Activated CD4-positive, alpha-beta memory T cell treated with anti-CD3 and anti-CD28 coated beads for 36 hours (primary cell): ENCODE results near the gene SQSTM1. TPM values are rescaled to one million over a fixed set of nuclear protein-coding genes. Genes with fewer than 3 reads are reported as not detected.

Source experiments
- CTCF ChIA-PET: fragments of 350-600 bp; sonication (Branson Sonifier 250); formaldehyde crosslinking; loops from one replicate; lab custom pipeline; 2021; ENCODE audit warnings: antibody characterized with exemption, inconsistent platforms; lab: Charles Lee
- POLR2A ChIA-PET: fragments of 350-600 bp; sonication (Branson Sonifier 250); formaldehyde crosslinking; loops from one replicate; lab custom pipeline; 2021; ENCODE audit warnings: antibody characterized with exemption; lab: Charles Lee
- DNase-seq: peaks from one replicate; pipeline ENCODE4 v3.0.0-alpha.2; 2020
- H3K27ac Mint-ChIP-seq: one replicate; pipeline ENCODE4 v1.8.0; 2021; ENCODE audit warnings: mixed read lengths
- H3K27me3 Mint-ChIP-seq: one replicate; pipeline ENCODE4 v1.8.0; 2021; ENCODE audit warnings: mixed read lengths
- H3K36me3 Mint-ChIP-seq: one replicate; pipeline ENCODE4 v1.8.0; 2021; ENCODE audit warnings: mixed read lengths
- H3K4me1 Mint-ChIP-seq: one replicate; pipeline ENCODE4 v1.8.0; 2021; ENCODE audit warnings: low read depth, mixed read lengths
- H3K4me3 Mint-ChIP-seq: one replicate; pipeline ENCODE4 v1.8.0; 2021; ENCODE audit warnings: mild to moderate bottlenecking, mixed read lengths
- H3K9me3 Mint-ChIP-seq: one replicate; pipeline ENCODE4 v1.8.0; 2021; ENCODE audit warnings: mixed read lengths
- intact Hi-C: fragments of 100-400 bp; cut with micrococcal nuclease; formaldehyde crosslinking; loops from one replicate; pipeline ENCODE4 v1.15.1; 2023
- total RNA-seq, 2 experiments: library from RNA; stranded (reverse); gene quantifications; one replicate each; pipeline ENCODE4 v1.2.3, GENCODE V29; 2021

Gene SQSTM1
- total RNA-seq, 2 experiments from 2014 or later: 127 to 130 TPM

GRCh38 chr5:179840766-179841165, 20.1 kb downstream of the SQSTM1 start:
- H3K27ac Mint-ChIP-seq: no peak overlapping the region
- H3K36me3 Mint-ChIP-seq: peaks cover 35% of the 10 kb centered on the region
- peaks cover 18% of the 10 kb centered on the region for H3K4me1 Mint-ChIP-seq
- ChIA-PET CTCF (no interaction called here), POLR2A (no interaction called here)
- DNase-seq: no peak
- H3K4me3 Mint-ChIP-seq: no peak overlapping the region
- intact Hi-C loops: no loop called here
- H3K27me3 Mint-ChIP-seq: no peaks in the 10 kb centered on the region
- H3K9me3 Mint-ChIP-seq: peaks cover 6% of the 10 kb centered on the region

- POLR2A ChIA-PET: no interaction called here
- CTCF ChIA-PET: no interaction called here
- Mint-ChIP-seq H3K4me1 (peaks cover 9% of the 10 kb centered on the region), H3K36me3 (peaks cover 33% of the 10 kb centered on the region), H3K4me3 (no peak overlapping the region), H3K27me3 (no peaks in the 10 kb centered on the region), H3K9me3 (peaks cover 7% of the 10 kb centered on the region), H3K27ac (no peak overlapping the region)
- intact Hi-C loops: no loop called here
- no peak for DNase-seq
These were observed 20.9 kb downstream of the SQSTM1 start for GRCh38 chr5:179841621-179842020.

GRCh38 chr5:179852993-179853547, 32.4 kb downstream of the SQSTM1 start:
- CTCF ChIA-PET: interaction anchor here (0.7 kb wide), 1 partner anchor 20 kb away, joined by 3 read pairs; no protein-coding TSS in a partner anchor

GRCh38 chr5:179854356-179854755, 33.7 kb downstream of the SQSTM1 start:
- H3K4me1 Mint-ChIP-seq: peaks cover 8% of the 10 kb centered on the region
- H3K27ac Mint-ChIP-seq: no peak overlapping the region
- H3K4me3 Mint-ChIP-seq: no peak overlapping the region
- no peaks in the 10 kb centered on the region for H3K9me3 Mint-ChIP-seq
- intact Hi-C loops: no loop called here
- H3K27me3 Mint-ChIP-seq: no peaks in the 10 kb centered on the region
- POLR2A ChIA-PET: no interaction called here
- CTCF ChIA-PET: interaction anchor here (0.6 kb wide), 1 partner anchor 157 kb away, joined by 3 read pairs; no protein-coding TSS in a partner anchor
- H3K36me3 Mint-ChIP-seq: peaks cover 19% of the 10 kb centered on the region
- no peak for DNase-seq

More at GRCh38 chr5:179852993-179853547, 32.4 kb downstream of the SQSTM1 start:
- DNase-seq: no peak
- H3K9me3 Mint-ChIP-seq: no peaks in the 10 kb centered on the region
- POLR2A ChIA-PET: no interaction called here
- H3K27me3 Mint-ChIP-seq: no peaks in the 10 kb centered on the region
- H3K27ac Mint-ChIP-seq: peak overlapping the region; percentile 3
- H3K4me1 Mint-ChIP-seq: peaks cover 7% of the 10 kb centered on the region
- intact Hi-C loops: no loop called here
- H3K36me3 Mint-ChIP-seq: peaks cover 20% of the 10 kb centered on the region
- no peak overlapping the region for H3K4me3 Mint-ChIP-seq

- H3K27ac Mint-ChIP-seq: peak overlapping the region; percentile 61
- no peaks in the 10 kb centered on the region for H3K27me3 Mint-ChIP-seq
- peak; percentile 65 for DNase-seq
- intact Hi-C loops: loop anchor here (1.0 to 5.0 kb wide), 5 partner anchors 38 to 234 kb away; partner anchors contain the start of genes MAML1, SQSTM1 and TBC1D9B
- H3K9me3 Mint-ChIP-seq: no peaks in the 10 kb centered on the region
- H3K4me3 Mint-ChIP-seq: peak overlapping the region; percentile 79
- ChIA-PET POLR2A (interaction anchor here (1.2 to 1.4 kb wide), 2 partner anchors 38 to 56 kb away, joined by 4 to 6 read pairs; partner anchors contain the start of gene SQSTM1), CTCF (interaction anchor here (0.8 to 3.1 kb wide), 4 partner anchors 9 to 95 kb away, joined by 3 to 16 read pairs (median 4); no protein-coding TSS in a partner anchor)
- H3K36me3 Mint-ChIP-seq: peaks cover 9% of the 10 kb centered on the region
- H3K4me1 Mint-ChIP-seq: peaks cover 16% of the 10 kb centered on the region
These were observed 37.5 kb downstream of the SQSTM1 start for GRCh38 chr5:179858241-179858585.

GRCh38 chr5:179858586-179859427, 38.1 kb downstream of the SQSTM1 start, which contains the start of gene MRNIP:
Gene MRNIP, minus strand, starts transcription at chr5:179858817. Its CDS starts 21 bp downstream, at chr5:179858796.
- intact Hi-C loops: loop anchor here (1.0 to 5.0 kb wide), 5 partner anchors 39 to 233 kb away; partner anchors contain the start of genes MAML1, SQSTM1 and TBC1D9B
- ChIA-PET POLR2A (interaction anchor here (1.2 to 1.4 kb wide), 2 partner anchors 39 to 57 kb away, joined by 4 to 6 read pairs; partner anchors contain the start of gene SQSTM1), CTCF (interaction anchor here (0.8 to 3.1 kb wide), 4 partner anchors 8 to 95 kb away, joined by 3 to 16 read pairs (median 4); no protein-coding TSS in a partner anchor)
- H3K27me3 Mint-ChIP-seq: no peaks in the 10 kb centered on the region
- peaks cover 16% of the 10 kb centered on the region for H3K4me1 Mint-ChIP-seq
- peak; percentile 94 for DNase-seq
- no peaks in the 10 kb centered on the region for H3K9me3 Mint-ChIP-seq
- H3K4me3 Mint-ChIP-seq: peak within 1 kb of the TSS; percentile 79
- peak within 1 kb of the TSS; percentile 61 for H3K27ac Mint-ChIP-seq
- peaks cover 11% of the 10 kb centered on the region for H3K36me3 Mint-ChIP-seq

- Mint-ChIP-seq H3K27ac (no peak overlapping the region), H3K4me1 (peaks cover 16% of the 10 kb centered on the region), H3K36me3 (peaks cover 11% of the 10 kb centered on the region), H3K27me3 (no peaks in the 10 kb centered on the region), H3K4me3 (peak overlapping the region; percentile 43), H3K9me3 (no peaks in the 10 kb centered on the region)
- ChIA-PET CTCF (interaction anchor here (1.8 kb wide), 1 partner anchor 58 kb away, joined by 5 read pairs; no protein-coding TSS in a partner anchor), POLR2A (no interaction called here)
- intact Hi-C loops: no loop called here
- no peak for DNase-seq
These were observed 39.6 kb downstream of the SQSTM1 start for GRCh38 chr5:179860301-179860700.

GRCh38 chr5:179862296-179862695, 41.6 kb downstream of the SQSTM1 start:
- CTCF ChIA-PET: interaction anchor here (0.8 kb wide), 1 partner anchor 238 kb away, joined by 3 read pairs; no protein-coding TSS in a partner anchor
- no peak overlapping the region for H3K4me3 Mint-ChIP-seq

GRCh38 chr5:179862891-179863290, 42.2 kb downstream of the SQSTM1 start:
- no peak for DNase-seq
- Mint-ChIP-seq H3K36me3 (peaks cover 11% of the 10 kb centered on the region), H3K4me3 (no peak overlapping the region), H3K4me1 (peaks cover 11% of the 10 kb centered on the region), H3K9me3 (no peaks in the 10 kb centered on the region), H3K27me3 (no peaks in the 10 kb centered on the region), H3K27ac (no peak overlapping the region)
- CTCF ChIA-PET: no interaction called here
- intact Hi-C loops: no loop called here
- POLR2A ChIA-PET: interaction anchor here (1.5 kb wide), 1 partner anchor 8 kb away, joined by 3 read pairs; no protein-coding TSS in a partner anchor

More at GRCh38 chr5:179862296-179862695, 41.6 kb downstream of the SQSTM1 start:
- Mint-ChIP-seq H3K27ac (no peak overlapping the region), H3K9me3 (no peaks in the 10 kb centered on the region), H3K4me1 (peaks cover 15% of the 10 kb centered on the region), H3K36me3 (peaks cover 11% of the 10 kb centered on the region), H3K27me3 (no peaks in the 10 kb centered on the region)
- intact Hi-C loops: no loop called here
- POLR2A ChIA-PET: interaction anchor here (1.5 kb wide), 1 partner anchor 9 kb away, joined by 3 read pairs; no protein-coding TSS in a partner anchor
- no peak for DNase-seq

- DNase-seq: no peak
- no peaks in the 10 kb centered on the region for H3K9me3 Mint-ChIP-seq
- H3K36me3 Mint-ChIP-seq: peaks cover 14% of the 10 kb centered on the region
- ChIA-PET POLR2A (no interaction called here), CTCF (no interaction called here)
- intact Hi-C loops: no loop called here
- no peaks in the 10 kb centered on the region for H3K27me3 Mint-ChIP-seq
- H3K4me3 Mint-ChIP-seq: no peak overlapping the region
- H3K27ac Mint-ChIP-seq: no peak overlapping the region
- peaks cover 8% of the 10 kb centered on the region for H3K4me1 Mint-ChIP-seq
These were observed 42.9 kb downstream of the SQSTM1 start for GRCh38 chr5:179863449-179864085.

GRCh38 chr5:179864686-179865085, 44.0 kb downstream of the SQSTM1 start:
- intact Hi-C loops: no loop called here
- ChIA-PET CTCF (interaction anchor here (0.6 to 0.7 kb wide), 3 partner anchors 14 to 101 kb away, joined by 3 read pairs; no protein-coding TSS in a partner anchor), POLR2A (no interaction called here)
- Mint-ChIP-seq H3K4me1 (peaks cover 7% of the 10 kb centered on the region), H3K4me3 (no peak overlapping the region), H3K27me3 (no peaks in the 10 kb centered on the region), H3K9me3 (no peaks in the 10 kb centered on the region), H3K27ac (no peak overlapping the region), H3K36me3 (peaks cover 14% of the 10 kb centered on the region)
- DNase-seq: no peak
